Measurements from ENCODE around the gene AMOTL2.

Gene AMOTL2

GRCh38 chr3:134344560-134344959, 29.7 kb downstream of the AMOTL2 start:
- H3K9me3 ChIP-seq (ENCODE audit: control insufficient read depth in 2 of 2, low read length in 2 of 2) = peaks cover 0 to 2% of the 10 kb centered on the region in 2 donors
- no peak overlapping the region for H3K9ac ChIP-seq (ENCODE audit: low read depth in 1 of 2, low read length in 2 of 2)
- no peak overlapping the region for H3K27ac ChIP-seq (ENCODE audit: low read depth in 2 of 2, low read length in 2 of 2)
- H3K4me3 ChIP-seq (ENCODE audit: low read length in 2 of 2) = no peak overlapping the region
- H3K36me3 ChIP-seq (ENCODE audit: control insufficient read depth in 2 of 2, insufficient read depth in 2 of 2, low read length in 2 of 2) = no peaks in the 10 kb centered on the region
- H3K4me1 ChIP-seq (ENCODE audit: control insufficient read depth in 2 of 2, insufficient read depth in 2 of 2, low read length in 2 of 2) = no peaks in the 10 kb centered on the region
- no peaks in the 10 kb centered on the region for H3K27me3 ChIP-seq (ENCODE audit: control insufficient read depth in 2 of 2, insufficient read depth in 2 of 2, low read length in 2 of 2)

- Histone ChIP-seq H3K27me3 (ENCODE audit: control insufficient read depth in 2 of 2, insufficient read depth in 2 of 2, low read length in 2 of 2) (no peaks in the 10 kb centered on the region), H3K4me3 (ENCODE audit: low read length in 2 of 2) (no peak overlapping the region), H3K27ac (ENCODE audit: low read depth in 2 of 2, low read length in 2 of 2) (no peak overlapping the region), H3K36me3 (ENCODE audit: control insufficient read depth in 2 of 2, insufficient read depth in 2 of 2, low read length in 2 of 2) (no peaks in the 10 kb centered on the region), H3K9me3 (ENCODE audit: control insufficient read depth in 2 of 2, low read length in 2 of 2) (peaks cover 0 to 2% of the 10 kb centered on the region in 2 donors), H3K9ac (ENCODE audit: low read depth in 1 of 2, low read length in 2 of 2) (no peak overlapping the region), H3K4me1 (ENCODE audit: control insufficient read depth in 2 of 2, insufficient read depth in 2 of 2, low read length in 2 of 2) (no peaks in the 10 kb centered on the region)
Observed at GRCh38 chr3:134342259-134342658, 32.0 kb downstream of the AMOTL2 start.

- Histone ChIP-seq H3K4me1 (ENCODE audit: control insufficient read depth in 2 of 2, insufficient read depth in 2 of 2, low read length in 2 of 2) (no peaks in the 10 kb centered on the region), H3K9me3 (ENCODE audit: control insufficient read depth in 2 of 2, low read length in 2 of 2) (no peaks in the 10 kb centered on the region), H3K27me3 (ENCODE audit: control insufficient read depth in 2 of 2, insufficient read depth in 2 of 2, low read length in 2 of 2) (no peaks in the 10 kb centered on the region), H3K4me3 (ENCODE audit: low read length in 2 of 2) (no peak overlapping the region), H3K27ac (ENCODE audit: low read depth in 2 of 2, low read length in 2 of 2) (no peak overlapping the region), H3K9ac (ENCODE audit: low read depth in 1 of 2, low read length in 2 of 2) (no peak overlapping the region), H3K36me3 (ENCODE audit: control insufficient read depth in 2 of 2, insufficient read depth in 2 of 2, low read length in 2 of 2) (no peaks in the 10 kb centered on the region)
Observed at GRCh38 chr3:134341389-134341788, 32.9 kb downstream of the AMOTL2 start.

- Histone ChIP-seq H3K4me3 (ENCODE audit: low read length in 2 of 2) (no peak overlapping the region), H3K27ac (ENCODE audit: low read depth in 2 of 2, low read length in 2 of 2) (no peak overlapping the region), H3K9me3 (ENCODE audit: control insufficient read depth in 2 of 2, low read length in 2 of 2) (no peaks in the 10 kb centered on the region), H3K4me1 (ENCODE audit: control insufficient read depth in 2 of 2, insufficient read depth in 2 of 2, low read length in 2 of 2) (no peaks in the 10 kb centered on the region), H3K9ac (ENCODE audit: low read depth in 1 of 2, low read length in 2 of 2) (no peak overlapping the region), H3K27me3 (ENCODE audit: control insufficient read depth in 2 of 2, insufficient read depth in 2 of 2, low read length in 2 of 2) (no peaks in the 10 kb centered on the region), H3K36me3 (ENCODE audit: control insufficient read depth in 2 of 2, insufficient read depth in 2 of 2, low read length in 2 of 2) (no peaks in the 10 kb centered on the region)
Observed at GRCh38 chr3:134340982-134341365, 33.3 kb downstream of the AMOTL2 start.

GRCh38 chr3:134340362-134340981, 33.8 kb downstream of the AMOTL2 start:
- H3K4me3 ChIP-seq (ENCODE audit: low read length in 2 of 2) = no peak overlapping the region
- no peaks in the 10 kb centered on the region for H3K4me1 ChIP-seq (ENCODE audit: control insufficient read depth in 2 of 2, insufficient read depth in 2 of 2, low read length in 2 of 2)
- H3K36me3 ChIP-seq (ENCODE audit: control insufficient read depth in 2 of 2, insufficient read depth in 2 of 2, low read length in 2 of 2) = no peaks in the 10 kb centered on the region
- H3K9ac ChIP-seq (ENCODE audit: low read depth in 1 of 2, low read length in 2 of 2) = no peak overlapping the region
- no peaks in the 10 kb centered on the region for H3K27me3 ChIP-seq (ENCODE audit: control insufficient read depth in 2 of 2, insufficient read depth in 2 of 2, low read length in 2 of 2)
- no peaks in the 10 kb centered on the region for H3K9me3 ChIP-seq (ENCODE audit: control insufficient read depth in 2 of 2, low read length in 2 of 2)
- H3K27ac ChIP-seq (ENCODE audit: low read depth in 2 of 2, low read length in 2 of 2) = no peak overlapping the region

- no peak overlapping the region for H3K27ac ChIP-seq (ENCODE audit: low read depth in 2 of 2, low read length in 2 of 2)
- H3K9ac ChIP-seq (ENCODE audit: low read depth in 1 of 2, low read length in 2 of 2) = no peak overlapping the region
- no peak overlapping the region for H3K4me3 ChIP-seq (ENCODE audit: low read length in 2 of 2)
- H3K9me3 ChIP-seq (ENCODE audit: control insufficient read depth in 2 of 2, low read length in 2 of 2) = no peaks in the 10 kb centered on the region
- peaks cover 0 to 4% of the 10 kb centered on the region in 2 donors for H3K4me1 ChIP-seq (ENCODE audit: control insufficient read depth in 2 of 2, insufficient read depth in 2 of 2, low read length in 2 of 2)
- H3K36me3 ChIP-seq (ENCODE audit: control insufficient read depth in 2 of 2, insufficient read depth in 2 of 2, low read length in 2 of 2) = no peaks in the 10 kb centered on the region
- no peaks in the 10 kb centered on the region for H3K27me3 ChIP-seq (ENCODE audit: control insufficient read depth in 2 of 2, insufficient read depth in 2 of 2, low read length in 2 of 2)
Observed at GRCh38 chr3:134339913-134340312, 34.3 kb downstream of the AMOTL2 start.

- H3K9me3 ChIP-seq (ENCODE audit: control insufficient read depth in 2 of 2, low read length in 2 of 2) = no peaks in the 10 kb centered on the region
- H3K27me3 ChIP-seq (ENCODE audit: control insufficient read depth in 2 of 2, insufficient read depth in 2 of 2, low read length in 2 of 2) = no peaks in the 10 kb centered on the region
- H3K9ac ChIP-seq (ENCODE audit: low read depth in 1 of 2, low read length in 2 of 2) = no peak overlapping the region
- H3K27ac ChIP-seq (ENCODE audit: low read depth in 2 of 2, low read length in 2 of 2) = no peak overlapping the region
- no peak overlapping the region for H3K4me3 ChIP-seq (ENCODE audit: low read length in 2 of 2)
- peaks cover 0 to 10% of the 10 kb centered on the region in 2 donors for H3K4me1 ChIP-seq (ENCODE audit: control insufficient read depth in 2 of 2, insufficient read depth in 2 of 2, low read length in 2 of 2)
- no peaks in the 10 kb centered on the region for H3K36me3 ChIP-seq (ENCODE audit: control insufficient read depth in 2 of 2, insufficient read depth in 2 of 2, low read length in 2 of 2)
Observed at GRCh38 chr3:134339331-134339730, 34.9 kb downstream of the AMOTL2 start.

- Histone ChIP-seq H3K36me3 (ENCODE audit: control insufficient read depth in 2 of 2, insufficient read depth in 2 of 2, low read length in 2 of 2) (no peaks in the 10 kb centered on the region), H3K4me3 (ENCODE audit: low read length in 2 of 2) (no peak overlapping the region), H3K9ac (ENCODE audit: low read depth in 1 of 2, low read length in 2 of 2) (no peak overlapping the region), H3K27ac (ENCODE audit: low read depth in 2 of 2, low read length in 2 of 2) (no peak overlapping the region), H3K4me1 (ENCODE audit: control insufficient read depth in 2 of 2, insufficient read depth in 2 of 2, low read length in 2 of 2) (peaks cover 0 to 11% of the 10 kb centered on the region in 2 donors), H3K27me3 (ENCODE audit: control insufficient read depth in 2 of 2, insufficient read depth in 2 of 2, low read length in 2 of 2) (no peaks in the 10 kb centered on the region), H3K9me3 (ENCODE audit: control insufficient read depth in 2 of 2, low read length in 2 of 2) (no peaks in the 10 kb centered on the region)
Observed at GRCh38 chr3:134338516-134339261, 35.6 kb downstream of the AMOTL2 start.

GRCh38 chr3:134338201-134338512, 36.1 kb downstream of the AMOTL2 start:
- no peak overlapping the region for H3K27ac ChIP-seq (ENCODE audit: low read depth in 2 of 2, low read length in 2 of 2)

GRCh38 chr3:134337511-134338200, 36.6 kb downstream of the AMOTL2 start:
- Histone ChIP-seq H3K9me3 (ENCODE audit: control insufficient read depth in 2 of 2, low read length in 2 of 2) (no peaks in the 10 kb centered on the region), H3K27ac (ENCODE audit: low read depth in 2 of 2, low read length in 2 of 2) (no peak overlapping the region), H3K4me3 (ENCODE audit: low read length in 2 of 2) (no peak overlapping the region), H3K36me3 (ENCODE audit: control insufficient read depth in 2 of 2, insufficient read depth in 2 of 2, low read length in 2 of 2) (no peaks in the 10 kb centered on the region), H3K27me3 (ENCODE audit: control insufficient read depth in 2 of 2, insufficient read depth in 2 of 2, low read length in 2 of 2) (no peaks in the 10 kb centered on the region), H3K4me1 (ENCODE audit: control insufficient read depth in 2 of 2, insufficient read depth in 2 of 2, low read length in 2 of 2) (peaks cover 0 to 11% of the 10 kb centered on the region in 2 donors), H3K9ac (ENCODE audit: low read depth in 1 of 2, low read length in 2 of 2) (no peak overlapping the region)

More at GRCh38 chr3:134338201-134338512, 36.1 kb downstream of the AMOTL2 start:
- Histone ChIP-seq H3K4me1 (ENCODE audit: control insufficient read depth in 2 of 2, insufficient read depth in 2 of 2, low read length in 2 of 2) (peaks cover 0 to 11% of the 10 kb centered on the region in 2 donors), H3K9ac (ENCODE audit: low read depth in 1 of 2, low read length in 2 of 2) (no peak overlapping the region), H3K4me3 (ENCODE audit: low read length in 2 of 2) (no peak overlapping the region), H3K36me3 (ENCODE audit: control insufficient read depth in 2 of 2, insufficient read depth in 2 of 2, low read length in 2 of 2) (no peaks in the 10 kb centered on the region), H3K27me3 (ENCODE audit: control insufficient read depth in 2 of 2, insufficient read depth in 2 of 2, low read length in 2 of 2) (no peaks in the 10 kb centered on the region), H3K9me3 (ENCODE audit: control insufficient read depth in 2 of 2, low read length in 2 of 2) (no peaks in the 10 kb centered on the region)

Data from mucosa of rectum (tissue), 2 donors.